IMR-90 (cell line): Measurements from ENCODE around the gene FATE1. TPM values are rescaled to one million over a fixed set of nuclear protein-coding genes. Genes with fewer than 3 reads are reported as not detected.

Experiments used
- ATAC-seq: fragments of 200-7000 bp; cut with Tn5 transposase; 2 replicates; pipeline ENCODE4 v1.9.1; 2020; ENCODE audit warnings: low read depth, mild to moderate bottlenecking, moderate library complexity
- BruUV-seq: library from RNA; stranded (reverse); fragments of 400-500 nt; replicated peaks from 2 replicates; lab custom pipeline; 2021; lab: Mats Ljungman, UMichigan
- CTCF ChIA-PET: fragments of 300-600 bp; formaldehyde crosslinking; extraction: SDS; loops from one replicate; lab custom pipeline; 2021; ENCODE audit warnings: antibody characterized with exemption; lab: Yijun Ruan, JAX
- POLR2A ChIA-PET: fragments of 300-600 bp; sonication (Branson Sonifier 250); formaldehyde crosslinking; loops from one replicate; lab custom pipeline; 2022; ENCODE audit warnings: antibody characterized with exemption; ENCODE audit not compliant: unreplicated experiment; lab: Charles Lee
- DNase-seq: peaks from one replicate; pipeline ENCODE4 v3.0.0; 2013
- H2AFZ ChIP-seq: replicated peaks from 2 replicates; pipeline ENCODE3; 2013; ENCODE audit warnings: low read length, mild to moderate bottlenecking; ENCODE audit not compliant: poor library complexity
- H2AK5ac ChIP-seq: 2 replicates; pipeline ENCODE4 v1.6.1; 2013; ENCODE audit warnings: low read depth, low read length, inconsistent platforms
- H2AK9ac ChIP-seq: replicated peaks from 2 replicates; pipeline ENCODE3; 2013; ENCODE audit warnings: mild to moderate bottlenecking, low read depth, low read length, moderate library complexity; ENCODE audit not compliant: poor library complexity
- H2BK120ac ChIP-seq: 2 replicates; pipeline ENCODE4 v1.6.1; 2013; ENCODE audit warnings: low read depth, low read length, inconsistent platforms
- H2BK15ac ChIP-seq: 3 replicates; pipeline ENCODE4 v1.6.1; 2013; ENCODE audit warnings: low read depth, low read length, inconsistent platforms
- H2BK20ac ChIP-seq: 2 replicates; pipeline ENCODE4 v1.6.1; 2013; ENCODE audit warnings: low read depth, mild to moderate bottlenecking, inconsistent platforms, low read length, moderate library complexity
- H2BK5ac ChIP-seq: 2 replicates; pipeline ENCODE4 v1.6.1; 2013; ENCODE audit warnings: mild to moderate bottlenecking, low read depth, low read length, inconsistent platforms; ENCODE audit not compliant: poor library complexity, severe bottlenecking
- H3K14ac ChIP-seq: replicated peaks from 2 replicates; pipeline ENCODE4 v1.6.1; 2013; ENCODE audit warnings: low read depth, low read length, inconsistent platforms
- H3K18ac ChIP-seq: 2 replicates; pipeline ENCODE4 v1.6.1; 2013; ENCODE audit warnings: low read depth, low read length, control low read depth
- H3K23ac ChIP-seq: 2 replicates; pipeline ENCODE4 v1.6.1; 2013; ENCODE audit warnings: low read depth, low read length, inconsistent platforms
- H3K27ac ChIP-seq: 2 replicates; pipeline ENCODE4 v1.5.1; 2013; ENCODE audit warnings: mild to moderate bottlenecking, control low read depth, low read length; ENCODE audit not compliant: insufficient read depth
- H3K27me3 ChIP-seq: 2 replicates; pipeline ENCODE4 v1.6.1; 2013; ENCODE audit warnings: low read length; ENCODE audit not compliant: control insufficient read depth, insufficient read depth
- H3K36me3 ChIP-seq: 2 replicates; pipeline ENCODE4 v1.6.1; 2013; ENCODE audit warnings: low read length, mixed read lengths; ENCODE audit not compliant: control insufficient read depth, insufficient read depth
- H3K4ac ChIP-seq: 2 replicates; pipeline ENCODE4 v1.6.1; 2013; ENCODE audit warnings: low read depth, low read length, inconsistent platforms
- H3K4me1 ChIP-seq: 2 replicates; pipeline ENCODE4 v1.6.1; 2013; ENCODE audit warnings: low read length, mixed read lengths; ENCODE audit not compliant: control insufficient read depth, insufficient read depth
- H3K4me2 ChIP-seq: 2 replicates; pipeline ENCODE4 v1.6.1; 2013; ENCODE audit warnings: low read depth, mild to moderate bottlenecking, control low read depth, low read length, moderate library complexity
- H3K4me3 ChIP-seq: 2 replicates; pipeline ENCODE4 v1.5.1; 2013; ENCODE audit warnings: low read depth, mild to moderate bottlenecking, control low read depth, low read length, moderate library complexity; ENCODE audit not compliant: insufficient read depth
- H3K56ac ChIP-seq: 2 replicates; pipeline ENCODE4 v1.6.1; 2013; ENCODE audit warnings: low read length, inconsistent platforms; ENCODE audit not compliant: insufficient read depth; ENCODE audit errors: extremely low read depth
- H3K79me1 ChIP-seq, 2 experiments: 2 replicates each; pipeline ENCODE4 v1.6.1; 2013; ENCODE audit warnings: low read length in 2 of 2, inconsistent platforms in 1 of 2, low read depth in 1 of 2
- H3K9ac ChIP-seq: 2 replicates; pipeline ENCODE4 v1.6.1; 2013; ENCODE audit warnings: low read depth, low read length, control low read depth
- H3K9me1 ChIP-seq: 2 replicates; pipeline ENCODE4 v1.6.1; 2013; ENCODE audit warnings: low read length, inconsistent platforms; ENCODE audit not compliant: insufficient read depth
- H3K9me3 ChIP-seq: 2 replicates; pipeline ENCODE4 v1.6.1; 2013; ENCODE audit warnings: low read length; ENCODE audit not compliant: control insufficient read depth, insufficient read depth
- H4K20me1 ChIP-seq: 2 replicates; pipeline ENCODE4 v1.6.1; 2013; ENCODE audit warnings: low read length, inconsistent platforms; ENCODE audit not compliant: insufficient read depth
- H4K5ac ChIP-seq: 2 replicates; pipeline ENCODE4 v1.6.1; 2013; ENCODE audit warnings: mild to moderate bottlenecking, low read depth, low read length, control low read depth
- H4K8ac ChIP-seq, 2 experiments: 2 replicates each; pipeline ENCODE4 v1.6.1; 2013; ENCODE audit warnings: low read depth in 2 of 2, low read length in 2 of 2, control low read depth in 1 of 2, inconsistent platforms in 1 of 2
- H4K91ac ChIP-seq: 2 replicates; pipeline ENCODE4 v1.6.1; 2013; ENCODE audit warnings: low read depth, low read length, inconsistent platforms; ENCODE audit not compliant: insufficient read depth
- BHLHE40 ChIP-seq: fragments of 150-350 bp; IDR thresholded peaks from 2 replicates; pipeline ENCODE4 v1.6.1; 2016; ENCODE audit warnings: mild to moderate bottlenecking, low read depth, low read length
- CEBPB ChIP-seq: IDR thresholded peaks from 2 replicates; pipeline ENCODE4 v1.6.1; 2012; ENCODE audit warnings: low read depth, low read length, improper control_type of control experiment
- CHD1 ChIP-seq: IDR thresholded peaks from 2 replicates; pipeline ENCODE4 v1.6.1; 2012; ENCODE audit warnings: low read depth, low read length, improper control_type of control experiment
- FOS ChIP-seq: fragments of 150-350 bp; IDR thresholded peaks from 2 replicates; pipeline ENCODE4 v1.6.1; 2016; ENCODE audit warnings: low read depth, low read length
- MAFK ChIP-seq: IDR thresholded peaks from 2 replicates; pipeline ENCODE4 v1.6.1; 2012; ENCODE audit warnings: low read depth, low read length, improper control_type of control experiment
- MAZ ChIP-seq: IDR thresholded peaks from 2 replicates; pipeline ENCODE4 v1.6.1; 2012; ENCODE audit warnings: low read depth, mild to moderate bottlenecking, low read length, improper control_type of control experiment, moderate library complexity, borderline replicate concordance
- MXI1 ChIP-seq: IDR thresholded peaks from 2 replicates; pipeline ENCODE4 v1.6.1; 2012; ENCODE audit warnings: low read depth, mild to moderate bottlenecking, low read length, moderate library complexity, borderline replicate concordance
- NFE2L2 ChIP-seq: fragments of 150-350 bp; IDR thresholded peaks from 2 replicates; pipeline ENCODE4 v1.6.1; 2016; ENCODE audit warnings: low read depth, mild to moderate bottlenecking, low read length
- POLR2A ChIP-seq: IDR thresholded peaks from 2 replicates; pipeline ENCODE4 v1.6.1; 2012; ENCODE audit warnings: mild to moderate bottlenecking, low read depth, low read length
- RAD21 ChIP-seq: IDR thresholded peaks from 2 replicates; pipeline ENCODE4 v1.6.1; 2012; ENCODE audit warnings: low read length, improper control_type of control experiment
- RCOR1 ChIP-seq: IDR thresholded peaks from 2 replicates; pipeline ENCODE4 v1.6.1; 2012; ENCODE audit warnings: mild to moderate bottlenecking, low read length, improper control_type of control experiment; ENCODE audit not compliant: insufficient replicate concordance
- RFX5 ChIP-seq: IDR thresholded peaks from 2 replicates; pipeline ENCODE4 v1.8.0; 2012; ENCODE audit warnings: low read depth, mild to moderate bottlenecking, low read length, moderate library complexity
- SMC3 ChIP-seq: fragments of 150-350 bp; IDR thresholded peaks from 2 replicates; pipeline ENCODE4 v1.6.1; 2016; ENCODE audit warnings: low read depth, mild to moderate bottlenecking, antibody characterized with exemption, low read length, moderate library complexity
- WGBS, 2 experiments: methylation state at CpG; one replicate each; pipeline versions ENCODE4 v1.1.5 to v1.1.7; 2013; ENCODE audit warnings: missing lambda C conversion rate in 2 of 2; ENCODE audit not compliant: insufficient read length in 1 of 2; ENCODE audit errors: extremely low coverage in 2 of 2; 5-methylcytosine and 5-hydroxymethylcytosine counted together
- dilution Hi-C: fragments of 300-500 bp; cut with HindIII; formaldehyde crosslinking; loops from one replicate; pipeline ENCODE4 v1.14.3; 2018; ENCODE audit warnings: low sequenced_read_pairs; ENCODE audit not compliant: unreplicated experiment
- in situ Hi-C: fragments of 300-500 bp; cut with MboI; formaldehyde crosslinking; loops from 3 replicates; pipeline ENCODE4 v1.14.3; 2019; ENCODE audit warnings: low sequenced_read_pairs, inconsistent platforms, mixed read lengths
- intact Hi-C: fragments of 100-400 bp; cut with micrococcal nuclease; formaldehyde crosslinking; loops from 2 replicates; pipeline ENCODE4 v1.10.0; 2022
- polyA plus RNA-seq, 3 experiments: library from polyadenylated mRNA; depleted of rRNA; stranded (reverse); fragments of >200 nt; gene quantifications; 2 replicates each; pipeline ENCODE4 v1.2.3, GENCODE V29; 2012; ENCODE audit warnings: low replicate concordance in 1 of 3
- total RNA-seq: library from RNA; depleted of rRNA; stranded (reverse); fragments of >200 nt; gene quantifications from 2 replicates; pipeline ENCODE4 v1.2.3, GENCODE V29; 2012
- TF ChIP-seq, protein P1 (sequence below): fragments of 150-350 bp; IDR thresholded peaks from 2 replicates; pipeline ENCODE4 v1.6.1; 2017; ENCODE audit warnings: mild to moderate bottlenecking, antibody characterized with exemption, low read length, low read depth
- TF ChIP-seq, protein P2 (sequence below): fragments of 150-350 bp; IDR thresholded peaks from 2 replicates; pipeline ENCODE4 v1.6.1; 2016; ENCODE audit warnings: low read depth, mild to moderate bottlenecking, low read length, moderate library complexity, borderline replicate concordance
- TF ChIP-seq, protein P3 (sequence below): conservative IDR thresholded peaks from 2 replicates; pipeline ENCODE4 v1.5.1; 2012; ENCODE audit warnings: mild to moderate bottlenecking, low read depth, low read length, improper control_type of control experiment

Gene FATE1
- total and polyA plus RNA-seq, 2 of the 4 experiments (the other 2 are of a cell fraction) = not detected

DNA sequence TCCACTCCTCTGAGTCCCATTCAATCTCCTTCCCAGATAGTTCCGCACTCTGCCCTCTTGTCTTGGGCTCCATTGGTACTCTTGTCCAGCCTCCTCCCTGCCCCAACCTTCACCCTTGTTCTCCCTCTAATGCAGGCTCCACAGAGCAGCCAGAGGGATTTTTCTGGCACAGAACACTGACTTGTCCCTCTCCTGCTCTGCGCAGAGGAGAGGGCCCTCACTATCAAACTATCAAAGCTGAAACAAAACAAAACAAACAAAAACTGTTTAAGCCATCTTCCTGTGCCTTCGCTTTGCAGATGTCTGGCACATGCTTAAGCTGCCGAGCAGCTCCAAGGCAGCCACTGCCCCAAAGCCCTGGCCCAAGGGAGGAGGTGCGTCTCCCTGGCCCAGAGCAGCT, 21.7 kb downstream of the FATE1 start:
- no peak for DNase-seq
- in situ Hi-C loops (no loop called here), intact Hi-C loops (no loop called here), dilution Hi-C loops (no loop called here)
- H2BK5ac ChIP-seq = no peak overlapping the region
- no peak overlapping the region for H3K4me2 ChIP-seq
- H3K4me1 ChIP-seq = no peaks in the 10 kb centered on the region
- no peak overlapping the region for H2AK9ac ChIP-seq
- no peak for ATAC-seq
- ChIA-PET POLR2A (no interaction called here), CTCF (no interaction called here)
- peaks cover 8% of the 10 kb centered on the region; the same call in 1 of the 2 replicates for H3K9me3 ChIP-seq
- no peak overlapping the region for H3K14ac ChIP-seq
- H3K18ac ChIP-seq = no peak overlapping the region
- no peak overlapping the region for H4K8ac ChIP-seq
- H2BK15ac ChIP-seq = no peak overlapping the region
- 30% methylated on average over 2 of the region's 5 CpGs; no CpG with 5 or more reads in 1 of the 2 experiments for WGBS, 2 experiments
- H3K56ac ChIP-seq = no peak overlapping the region
- H3K36me3 ChIP-seq = no peaks in the 10 kb centered on the region
- no peaks in the 10 kb centered on the region for H4K20me1 ChIP-seq
- no peak overlapping the region for H4K91ac ChIP-seq
- H2AK5ac ChIP-seq = no peak overlapping the region
- H3K4ac ChIP-seq = no peak overlapping the region
- no peak overlapping the region for H3K27ac ChIP-seq
- H3K9me1 ChIP-seq = no peaks in the 10 kb centered on the region
- H2BK120ac ChIP-seq = no peak overlapping the region
- H2AFZ ChIP-seq = no peak overlapping the region
- BruUV-seq = no TSS peak
- no peaks in the 10 kb centered on the region for H3K79me1 ChIP-seq
- H4K5ac ChIP-seq = no peak overlapping the region
- TF ChIP-seq, protein P1, sequence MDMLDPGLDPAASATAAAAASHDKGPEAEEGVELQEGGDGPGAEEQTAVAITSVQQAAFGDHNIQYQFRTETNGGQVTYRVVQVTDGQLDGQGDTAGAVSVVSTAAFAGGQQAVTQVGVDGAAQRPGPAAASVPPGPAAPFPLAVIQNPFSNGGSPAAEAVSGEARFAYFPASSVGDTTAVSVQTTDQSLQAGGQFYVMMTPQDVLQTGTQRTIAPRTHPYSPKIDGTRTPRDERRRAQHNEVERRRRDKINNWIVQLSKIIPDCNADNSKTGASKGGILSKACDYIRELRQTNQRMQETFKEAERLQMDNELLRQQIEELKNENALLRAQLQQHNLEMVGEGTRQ = no peak
- TF ChIP-seq NFE2L2 = no peak
- no peak for TF ChIP-seq MAZ
- TF ChIP-seq RFX5 = no peak
- no peak for TF ChIP-seq FOS
- no peak for TF ChIP-seq CHD1
- TF ChIP-seq, protein P2, sequence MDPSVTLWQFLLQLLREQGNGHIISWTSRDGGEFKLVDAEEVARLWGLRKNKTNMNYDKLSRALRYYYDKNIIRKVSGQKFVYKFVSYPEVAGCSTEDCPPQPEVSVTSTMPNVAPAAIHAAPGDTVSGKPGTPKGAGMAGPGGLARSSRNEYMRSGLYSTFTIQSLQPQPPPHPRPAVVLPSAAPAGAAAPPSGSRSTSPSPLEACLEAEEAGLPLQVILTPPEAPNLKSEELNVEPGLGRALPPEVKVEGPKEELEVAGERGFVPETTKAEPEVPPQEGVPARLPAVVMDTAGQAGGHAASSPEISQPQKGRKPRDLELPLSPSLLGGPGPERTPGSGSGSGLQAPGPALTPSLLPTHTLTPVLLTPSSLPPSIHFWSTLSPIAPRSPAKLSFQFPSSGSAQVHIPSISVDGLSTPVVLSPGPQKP = no peak
- no peak for TF ChIP-seq CEBPB
- TF ChIP-seq RAD21 = no peak
- TF ChIP-seq SMC3 = no peak
- TF ChIP-seq MXI1 = no peak
- TF ChIP-seq POLR2A = no peak
- TF ChIP-seq BHLHE40 = no peak
- TF ChIP-seq, protein P3, sequence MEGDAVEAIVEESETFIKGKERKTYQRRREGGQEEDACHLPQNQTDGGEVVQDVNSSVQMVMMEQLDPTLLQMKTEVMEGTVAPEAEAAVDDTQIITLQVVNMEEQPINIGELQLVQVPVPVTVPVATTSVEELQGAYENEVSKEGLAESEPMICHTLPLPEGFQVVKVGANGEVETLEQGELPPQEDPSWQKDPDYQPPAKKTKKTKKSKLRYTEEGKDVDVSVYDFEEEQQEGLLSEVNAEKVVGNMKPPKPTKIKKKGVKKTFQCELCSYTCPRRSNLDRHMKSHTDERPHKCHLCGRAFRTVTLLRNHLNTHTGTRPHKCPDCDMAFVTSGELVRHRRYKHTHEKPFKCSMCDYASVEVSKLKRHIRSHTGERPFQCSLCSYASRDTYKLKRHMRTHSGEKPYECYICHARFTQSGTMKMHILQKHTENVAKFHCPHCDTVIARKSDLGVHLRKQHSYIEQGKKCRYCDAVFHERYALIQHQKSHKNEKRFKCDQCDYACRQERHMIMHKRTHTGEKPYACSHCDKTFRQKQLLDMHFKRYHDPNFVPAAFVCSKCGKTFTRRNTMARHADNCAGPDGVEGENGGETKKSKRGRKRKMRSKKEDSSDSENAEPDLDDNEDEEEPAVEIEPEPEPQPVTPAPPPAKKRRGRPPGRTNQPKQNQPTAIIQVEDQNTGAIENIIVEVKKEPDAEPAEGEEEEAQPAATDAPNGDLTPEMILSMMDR = no peak
- TF ChIP-seq MAFK = no peak
- no peak for TF ChIP-seq RCOR1
- no peak overlapping the region for H3K4me3 ChIP-seq
- H3K9ac ChIP-seq = no peak overlapping the region
- H2BK20ac ChIP-seq = no peak overlapping the region
- H3K27me3 ChIP-seq = no peaks in the 10 kb centered on the region
- H3K23ac ChIP-seq = no peak overlapping the region
